ENCODE data around the gene C22orf15. TPM values are rescaled to one million over a fixed set of nuclear protein-coding genes. Genes with fewer than 3 reads are reported as not detected.

The C22orf15 gene
- total and polyA plus RNA-seq, 7 donors, result 0.36 to 0.45 TPM; not detected in 5

GRCh38 chr22:23789121-23789520 is 26.3 kb downstream of the C22orf15 start:
- intact Hi-C loops (cut with DNase I), result no loop called here
- Histone ChIP-seq H3K36me3 (peaks cover 0 to 22% (median 15%) of the 10 kb centered on the region in 4 donors), H3K9me3 (no peaks in the 10 kb centered on the region), H3K27me3 (no peaks in the 10 kb centered on the region), H3K4me1 (peaks cover 0 to 58% (median 49%) of the 10 kb centered on the region in 4 donors), H3K27ac (no peak overlapping the region), H3K4me3 (no peak overlapping the region)
- TF ChIP-seq POLR2A (IDR thresholded peaks at IDR 0.05), result no peak
- TF ChIP-seq, protein P1, sequence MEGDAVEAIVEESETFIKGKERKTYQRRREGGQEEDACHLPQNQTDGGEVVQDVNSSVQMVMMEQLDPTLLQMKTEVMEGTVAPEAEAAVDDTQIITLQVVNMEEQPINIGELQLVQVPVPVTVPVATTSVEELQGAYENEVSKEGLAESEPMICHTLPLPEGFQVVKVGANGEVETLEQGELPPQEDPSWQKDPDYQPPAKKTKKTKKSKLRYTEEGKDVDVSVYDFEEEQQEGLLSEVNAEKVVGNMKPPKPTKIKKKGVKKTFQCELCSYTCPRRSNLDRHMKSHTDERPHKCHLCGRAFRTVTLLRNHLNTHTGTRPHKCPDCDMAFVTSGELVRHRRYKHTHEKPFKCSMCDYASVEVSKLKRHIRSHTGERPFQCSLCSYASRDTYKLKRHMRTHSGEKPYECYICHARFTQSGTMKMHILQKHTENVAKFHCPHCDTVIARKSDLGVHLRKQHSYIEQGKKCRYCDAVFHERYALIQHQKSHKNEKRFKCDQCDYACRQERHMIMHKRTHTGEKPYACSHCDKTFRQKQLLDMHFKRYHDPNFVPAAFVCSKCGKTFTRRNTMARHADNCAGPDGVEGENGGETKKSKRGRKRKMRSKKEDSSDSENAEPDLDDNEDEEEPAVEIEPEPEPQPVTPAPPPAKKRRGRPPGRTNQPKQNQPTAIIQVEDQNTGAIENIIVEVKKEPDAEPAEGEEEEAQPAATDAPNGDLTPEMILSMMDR (IDR thresholded peaks at IDR 0.05), result no peak
- 62 to 81% methylated on average over 4 of the region's 4 CpGs for WGBS, 2 donors
- DNase-seq, result no peak

- Histone ChIP-seq H3K9me3 (no peaks in the 10 kb centered on the region), H3K36me3 (peaks cover 0 to 27% (median 20%) of the 10 kb centered on the region in 4 donors), H3K4me3 (no peak overlapping the region), H3K27ac (peak overlapping the region in 2 of 4 donors; percentile 1 to 76), H3K4me1 (peaks cover 0 to 58% (median 49%) of the 10 kb centered on the region in 4 donors), H3K27me3 (no peaks in the 10 kb centered on the region)
- intact Hi-C loops (cut with DNase I), result no loop called here
- whole genome bisulfite sequencing, 2 donors, result 87 to 93% methylated on average over 4 of the region's 4 CpGs
- DNase-seq, result no peak
- TF ChIP-seq EP300 (IDR thresholded peaks at IDR 0.05) (no peak), POLR2AphosphoS5 (IDR thresholded peaks at IDR 0.05) (no peak), POLR2A (IDR thresholded peaks at IDR 0.05) (no peak)
- TF ChIP-seq, protein P1 (IDR thresholded peaks at IDR 0.05), result no peak
Observed at GRCh38 chr22:23789638-23790037, 26.8 kb downstream of the C22orf15 start.

GRCh38 chr22:23790819-23791737 is 28.3 kb downstream of the C22orf15 start:
- Histone ChIP-seq H3K27ac (peak overlapping the region; percentile 26 to 76 (median 62)), H3K36me3 (peaks cover 0 to 41% (median 29%) of the 10 kb centered on the region in 4 donors), H3K27me3 (no peaks in the 10 kb centered on the region), H3K9me3 (no peaks in the 10 kb centered on the region), H3K4me3 (no peak overlapping the region), H3K4me1 (peaks cover 0 to 56% (median 45%) of the 10 kb centered on the region in 4 donors)
- WGBS, 2 donors, result 67 to 76% methylated on average over 11 of the region's 11 CpGs
- DNase-seq, result no peak
- intact Hi-C loops (cut with DNase I), result no loop called here
- no peak for TF ChIP-seq POLR2A (IDR thresholded peaks at IDR 0.05)

- H3K9me3 ChIP-seq, result no peaks in the 10 kb centered on the region
- intact Hi-C loops (cut with DNase I), result no loop called here
- no peaks in the 10 kb centered on the region for H3K27me3 ChIP-seq
- H3K27ac ChIP-seq, result peak overlapping the region in 3 of 4 donors; percentile 58 to 76 (median 66)
- DNase-seq, result no peak
- H3K4me1 ChIP-seq, result peaks cover 0 to 49% (median 39%) of the 10 kb centered on the region in 4 donors
- H3K4me3 ChIP-seq, result no peak overlapping the region
- TF ChIP-seq EP300 (IDR thresholded peaks at IDR 0.05), result no peak
- TF ChIP-seq, protein P1 (IDR thresholded peaks at IDR 0.05), result no peak
- no peak for TF ChIP-seq POLR2A (IDR thresholded peaks at IDR 0.05)
- peaks cover 4 to 47% (median 30%) of the 10 kb centered on the region in 4 donors for H3K36me3 ChIP-seq
- 74 to 82% methylated on average over 25 of the region's 25 CpGs for WGBS, 2 donors
Observed at GRCh38 chr22:23791738-23792645, 29.2 kb downstream of the C22orf15 start.

DNA sequence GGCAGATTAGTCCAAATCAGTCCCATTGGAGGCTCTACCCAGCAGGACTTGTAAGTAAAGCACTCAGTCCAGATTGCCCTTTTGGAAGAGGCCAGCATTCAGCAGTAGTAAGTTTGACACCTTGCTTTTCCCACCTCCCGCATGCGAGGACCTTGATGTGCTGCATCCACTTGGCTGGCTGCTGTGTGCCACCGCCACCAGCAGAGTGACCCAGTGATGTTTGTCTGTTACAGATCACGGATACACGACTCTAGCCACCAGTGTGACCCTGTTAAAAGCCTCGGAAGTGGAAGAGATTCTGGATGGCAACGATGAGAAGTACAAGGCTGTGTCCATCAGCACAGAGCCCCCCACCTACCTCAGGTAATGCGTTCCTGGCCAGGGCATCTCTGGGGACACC is 30.5 kb downstream of the C22orf15 start:
- H3K27ac ChIP-seq, result no peak overlapping the region
- H3K4me3 ChIP-seq, result no peak overlapping the region
- H3K9me3 ChIP-seq, result no peaks in the 10 kb centered on the region
- TF ChIP-seq POLR2AphosphoS5 (IDR thresholded peaks at IDR 0.05) (no peak), POLR2A (IDR thresholded peaks at IDR 0.05) (no peak), EP300 (IDR thresholded peaks at IDR 0.05) (no peak)
- TF ChIP-seq, protein P1 (IDR thresholded peaks at IDR 0.05), result no peak
- no peak for DNase-seq
- H3K36me3 ChIP-seq, result peaks cover 4 to 55% (median 34%) of the 10 kb centered on the region in 4 donors
- H3K4me1 ChIP-seq, result peaks cover 0 to 40% (median 30%) of the 10 kb centered on the region in 4 donors
- H3K27me3 ChIP-seq, result no peaks in the 10 kb centered on the region
- intact Hi-C loops (cut with DNase I), result no loop called here
- WGBS, 2 donors, result 89 to 94% methylated on average over 8 of the region's 8 CpGs

Data from sigmoid colon (tissue), 7 donors.